ENCODE data around the gene IGDCC3. TPM values are rescaled to one million over a fixed set of nuclear protein-coding genes. Genes with fewer than 3 reads are reported as not detected.

Gene IGDCC3
- total RNA-seq, 1 donor from 2014 or later, result not detected

DNA sequence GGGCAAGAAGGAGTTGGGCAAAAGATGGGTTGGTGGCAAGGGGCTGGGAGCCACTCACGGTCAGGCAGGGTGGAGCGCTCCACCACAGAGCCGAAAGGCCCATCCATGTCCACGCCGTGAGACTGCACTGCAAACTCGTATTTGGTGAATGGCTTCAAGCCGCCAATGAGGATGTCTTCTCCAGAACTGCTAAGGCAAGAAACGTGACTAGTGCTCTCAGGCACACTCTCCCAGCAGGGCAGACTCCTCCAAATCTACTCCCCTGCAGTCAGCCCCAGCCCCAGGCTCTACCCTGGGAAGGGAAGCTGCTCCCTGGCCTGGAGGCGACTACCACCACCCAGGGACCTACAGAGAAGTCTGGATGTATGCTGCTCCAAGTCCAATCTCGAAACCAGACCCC, 11.4 kb upstream of the IGDCC3 start:
- intact Hi-C loops (cut with micrococcal nuclease), result loop anchor here (5.0 kb wide), 2 partner anchors 202 to 357 kb away; partner anchors contain the start of gene CLPX

DNA sequence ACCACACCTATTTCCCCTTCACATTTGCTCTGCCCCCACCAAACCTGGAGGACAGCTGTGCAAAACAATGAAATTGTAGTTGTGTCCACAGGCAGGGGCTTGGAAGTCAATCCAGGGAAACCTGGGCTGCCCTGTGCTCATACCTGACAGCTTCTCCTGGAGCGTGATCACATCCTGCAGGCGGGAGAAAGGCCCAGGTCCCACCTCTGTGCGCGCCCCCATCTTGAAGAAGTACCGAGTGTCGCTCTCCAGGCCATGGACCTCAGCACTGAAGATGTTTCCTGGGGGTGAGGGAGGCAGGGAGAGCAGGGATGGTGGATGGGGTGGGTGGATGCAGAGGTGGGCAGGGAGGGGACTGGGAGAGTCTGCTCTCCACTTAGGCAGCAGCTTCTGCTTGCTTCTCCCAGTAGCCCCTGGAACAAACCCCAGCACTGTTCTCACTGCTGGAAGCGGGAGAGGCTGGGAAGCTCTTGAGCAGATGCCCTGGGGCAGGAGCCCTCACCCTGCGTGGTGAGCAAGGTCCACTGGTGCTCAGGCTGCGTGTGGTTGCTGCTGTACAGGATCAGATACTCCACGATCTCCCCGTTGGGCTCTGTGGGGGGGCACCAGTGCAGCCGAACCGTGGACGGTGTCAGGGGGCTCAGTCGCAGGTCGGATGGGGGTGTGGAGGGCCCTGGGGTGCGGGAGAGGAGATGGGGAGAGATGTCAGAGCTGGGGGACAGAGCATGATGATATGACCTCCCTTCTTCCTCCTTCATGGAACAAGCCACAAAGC, 10.7 kb upstream of the IGDCC3 start:
- intact Hi-C loops (cut with micrococcal nuclease), result loop anchor here (5.0 kb wide), 2 partner anchors 201 to 356 kb away; partner anchors contain the start of gene CLPX

DNA sequence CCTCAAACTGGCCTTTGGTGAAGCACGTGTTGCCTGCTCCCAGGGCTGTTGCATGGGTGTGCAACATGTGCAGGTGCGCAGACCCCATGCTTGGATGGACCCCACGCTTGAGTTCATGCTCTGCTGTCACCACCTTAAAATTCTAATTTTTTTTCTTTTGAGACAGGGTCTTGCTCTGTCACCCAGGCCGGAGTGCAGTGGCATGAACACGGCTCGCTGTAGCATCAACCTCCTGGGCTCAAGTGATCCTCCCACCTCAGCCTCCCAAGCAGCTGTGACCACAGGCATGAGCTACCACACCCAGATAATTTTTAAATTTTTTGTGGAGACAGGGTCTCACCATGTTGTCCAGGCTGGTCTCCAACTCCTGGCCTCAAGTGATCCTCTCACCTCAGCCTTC, 9.1 kb upstream of the IGDCC3 start:
- intact Hi-C loops (cut with micrococcal nuclease), result loop anchor here (5.0 kb wide), 2 partner anchors 200 to 355 kb away; partner anchors contain the start of gene CLPX

DNA sequence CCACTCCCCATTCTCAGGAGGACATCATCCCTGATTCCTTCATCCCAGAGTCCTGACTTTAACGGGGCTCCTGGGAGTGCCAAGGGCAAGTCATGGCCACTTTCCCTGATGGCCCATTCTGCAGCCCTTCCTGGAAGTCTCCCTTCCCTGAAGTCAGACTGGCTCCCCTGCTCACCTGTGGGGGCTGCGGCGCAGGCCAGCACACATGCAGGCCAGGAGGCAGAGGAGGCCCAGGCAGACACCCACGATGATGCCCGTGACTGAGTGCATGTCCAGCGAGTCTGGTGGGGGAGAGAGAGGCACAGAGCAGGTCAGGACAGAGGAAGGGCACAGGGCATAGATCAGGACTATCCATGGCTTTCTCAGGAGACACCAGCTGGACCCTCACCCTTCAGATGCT, 8.6 kb upstream of the IGDCC3 start:
- intact Hi-C loops (cut with micrococcal nuclease), result loop anchor here (5.0 kb wide), 2 partner anchors 199 to 354 kb away; partner anchors contain the start of gene CLPX

DNA sequence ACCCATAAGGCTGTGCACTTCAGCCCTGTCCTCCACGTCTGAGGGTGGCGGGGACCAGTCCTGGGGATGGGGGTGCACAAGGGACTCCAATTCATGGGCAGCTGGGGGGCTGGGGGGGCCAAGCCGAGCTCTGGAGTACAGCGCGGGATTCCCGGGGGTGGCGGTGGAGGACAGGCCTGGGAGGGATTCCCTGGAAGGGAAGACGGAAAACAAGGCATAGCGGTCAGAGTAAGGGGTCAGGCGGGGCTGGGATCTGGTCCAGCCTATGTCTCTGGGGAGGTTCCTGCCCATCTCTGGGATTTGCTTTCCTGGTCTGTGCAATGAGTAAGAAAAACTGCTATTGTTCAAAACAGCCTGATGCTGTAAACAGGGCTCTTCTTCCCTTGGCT, 8.1 kb upstream of the IGDCC3 start:
- intact Hi-C loops (cut with micrococcal nuclease), result loop anchor here (1.0 to 5.0 kb wide), 3 partner anchors 68 to 354 kb away; partner anchors contain the start of gene CLPX

DNA sequence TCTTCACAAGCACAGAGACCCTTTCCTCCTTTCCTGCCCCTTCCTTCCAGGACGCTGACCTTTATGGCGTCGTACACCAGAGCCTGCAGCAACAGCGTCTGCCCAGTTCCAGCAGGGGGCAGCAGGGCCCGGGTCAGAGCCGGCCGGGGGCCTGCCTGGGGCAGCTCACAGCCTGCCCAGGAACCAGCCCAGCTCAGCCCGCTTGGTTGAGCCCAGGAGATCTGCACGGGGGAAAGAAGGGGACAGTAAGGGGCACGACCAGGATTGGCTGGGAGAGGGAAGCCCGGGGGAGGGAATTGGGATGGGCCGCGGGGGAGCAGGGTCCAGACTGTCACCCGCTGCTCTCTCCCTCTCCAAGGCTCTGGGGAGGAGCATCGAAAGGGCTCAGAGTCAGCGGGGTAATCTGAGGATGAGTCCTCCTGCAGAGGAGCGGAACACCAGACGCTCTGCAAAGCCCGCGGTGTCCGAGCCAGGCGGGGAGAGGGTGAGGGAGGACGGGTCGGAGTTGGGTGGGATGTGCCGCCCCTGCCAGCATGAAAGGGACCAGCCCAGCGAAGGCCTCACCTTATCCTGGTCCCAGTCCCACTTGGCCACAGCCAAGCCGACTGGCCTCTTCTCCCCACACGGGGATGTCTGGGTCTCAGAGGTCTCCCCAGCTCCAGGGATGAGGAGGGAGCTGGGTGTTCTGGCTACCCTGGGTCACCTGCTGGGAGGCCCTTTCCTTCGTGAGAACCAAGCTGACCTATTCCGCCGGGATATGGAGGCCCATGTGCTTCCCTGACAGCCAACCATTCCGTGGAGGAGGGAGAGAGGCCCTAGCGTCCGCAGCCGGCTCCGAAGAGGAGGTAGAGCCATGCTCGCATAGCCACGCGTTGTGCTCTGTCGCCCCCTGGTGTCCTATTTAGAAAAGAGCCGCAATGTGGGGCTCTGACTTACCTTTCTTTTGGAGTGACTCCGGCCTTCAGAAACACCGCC, 7.4 kb upstream of the IGDCC3 start:
- intact Hi-C loops (cut with micrococcal nuclease), result loop anchor here (1.0 to 5.0 kb wide), 3 partner anchors 67 to 353 kb away; partner anchors contain the start of gene CLPX

DNA sequence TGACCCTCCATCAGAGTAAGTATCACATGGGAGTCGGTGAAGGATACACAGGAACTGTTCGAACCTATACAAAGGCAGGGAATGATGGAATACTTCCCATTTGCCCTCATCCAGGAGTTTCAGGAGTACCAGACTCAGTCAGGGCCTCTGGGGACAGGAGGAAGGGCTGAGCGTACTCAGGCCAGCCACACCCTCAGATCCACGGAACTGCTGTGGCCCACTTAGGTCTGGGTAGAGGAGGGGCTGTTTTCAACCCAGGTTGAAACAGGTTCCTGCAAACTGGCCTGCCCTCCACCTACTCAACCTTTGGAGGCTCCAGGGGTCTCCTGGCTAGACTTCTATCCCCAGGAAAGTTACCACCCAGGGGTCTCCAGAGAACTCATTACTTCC, 6.7 kb upstream of the IGDCC3 start:
- intact Hi-C loops (cut with micrococcal nuclease), result no loop called here

DNA sequence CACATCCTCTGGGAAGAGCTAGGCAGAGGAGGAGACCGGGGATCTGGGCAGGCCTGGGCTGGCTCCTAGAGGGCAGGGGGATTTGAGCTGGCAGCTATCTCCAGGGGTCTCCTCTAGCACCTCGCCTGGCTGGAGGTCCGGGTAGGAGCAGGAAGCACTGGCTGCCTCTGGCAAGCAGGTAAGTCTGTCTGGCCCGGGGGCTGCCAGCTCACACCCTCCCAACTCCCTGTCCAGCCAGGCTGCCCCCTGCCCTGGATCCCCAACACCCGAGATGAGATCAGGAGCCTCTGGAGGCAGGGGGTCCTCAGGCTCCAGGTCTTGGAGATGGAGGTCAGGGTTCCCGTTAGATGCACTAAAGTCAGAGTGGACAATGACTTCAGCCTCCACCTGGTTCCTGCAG, 6.2 kb upstream of the IGDCC3 start:
- intact Hi-C loops (cut with micrococcal nuclease), result no loop called here

DNA sequence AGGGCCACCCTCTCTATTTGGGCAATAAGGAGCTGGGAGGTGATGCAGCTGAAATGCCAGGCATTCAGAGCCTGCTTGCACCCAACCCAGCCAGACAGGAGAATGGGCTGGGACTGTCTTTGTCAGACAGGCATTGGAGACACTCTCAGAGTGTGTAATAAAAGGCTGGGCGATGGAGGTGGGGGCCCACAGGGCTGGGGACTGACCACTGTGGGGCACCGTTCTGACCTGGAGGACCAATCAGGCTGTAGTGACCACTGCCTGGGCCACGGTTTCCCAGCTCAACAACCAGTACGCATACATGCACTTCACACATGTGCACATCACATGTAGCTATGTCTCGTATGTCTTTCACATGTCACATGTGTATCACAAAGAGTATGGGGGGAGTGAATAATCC, 5.7 kb upstream of the IGDCC3 start:
- intact Hi-C loops (cut with micrococcal nuclease), result no loop called here

DNA sequence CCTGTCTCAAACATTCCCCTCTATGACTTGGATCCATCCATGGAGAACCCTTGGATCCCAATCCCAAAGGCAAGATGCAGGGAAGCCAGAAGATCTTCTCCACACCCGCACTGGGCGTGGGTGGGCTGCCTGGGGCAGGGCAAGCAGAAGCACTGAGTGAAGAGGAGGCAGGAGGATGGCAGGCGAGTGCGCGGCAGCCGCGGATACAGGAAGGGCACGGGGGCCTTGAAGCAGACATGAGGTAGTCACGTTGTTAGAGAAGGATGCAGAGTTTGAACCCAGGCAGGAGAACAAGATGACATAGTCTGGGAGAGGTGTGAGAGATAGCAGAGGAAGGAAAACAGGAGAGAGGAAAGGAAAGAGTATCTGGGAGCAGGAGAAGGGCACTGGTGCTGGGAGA, 5.1 kb upstream of the IGDCC3 start:
- intact Hi-C loops (cut with micrococcal nuclease), result no loop called here

DNA sequence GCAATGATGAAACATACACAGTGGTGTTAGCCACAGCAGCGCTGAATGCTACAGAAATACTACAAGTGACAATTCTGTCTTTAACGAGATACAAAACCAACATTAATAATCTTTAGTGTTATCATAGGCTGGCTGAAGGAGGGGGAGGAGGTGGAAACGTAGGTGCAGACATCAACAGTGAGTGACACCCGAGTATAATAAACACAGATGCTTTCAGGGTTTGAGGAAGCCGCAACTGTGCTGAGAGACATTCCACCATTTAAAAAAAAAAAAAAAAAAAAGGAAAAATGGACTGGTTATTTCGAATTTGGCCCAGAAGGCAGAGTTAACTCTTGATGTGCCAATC, 4.3 kb upstream of the IGDCC3 start:
- intact Hi-C loops (cut with micrococcal nuclease), result no loop called here

DNA sequence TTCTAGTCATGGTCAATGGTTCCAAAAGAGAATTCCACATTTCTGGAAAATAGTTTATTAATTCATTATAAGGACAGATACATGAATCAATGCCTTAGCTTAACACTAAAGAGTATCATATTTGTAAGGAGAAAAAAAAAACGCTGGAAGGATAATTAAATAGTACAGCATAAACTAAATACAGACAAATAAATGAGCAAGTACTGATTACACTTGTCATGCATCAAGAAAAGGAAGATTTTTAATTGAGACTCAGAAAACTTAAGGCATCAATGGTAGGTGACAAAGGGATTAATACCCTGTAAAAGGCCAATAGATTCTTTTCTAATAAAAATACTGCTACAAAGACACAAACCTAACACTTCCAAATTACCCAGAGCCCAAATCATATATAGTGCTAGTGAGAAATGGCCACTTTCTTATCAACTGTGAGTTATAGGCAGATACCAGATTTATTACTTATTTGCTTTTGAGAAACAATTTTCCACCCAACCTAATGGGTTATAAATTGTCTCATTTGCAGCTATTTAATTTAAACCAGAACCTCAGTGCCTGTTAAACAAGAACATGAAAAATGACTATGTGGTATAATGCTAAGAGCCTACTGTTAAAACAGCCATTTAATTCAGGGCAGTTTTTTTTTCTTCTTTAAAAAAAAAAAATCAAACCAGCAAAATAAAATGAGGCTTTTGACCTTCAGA, 3.8 kb upstream of the IGDCC3 start:
- intact Hi-C loops (cut with micrococcal nuclease), result no loop called here

DNA sequence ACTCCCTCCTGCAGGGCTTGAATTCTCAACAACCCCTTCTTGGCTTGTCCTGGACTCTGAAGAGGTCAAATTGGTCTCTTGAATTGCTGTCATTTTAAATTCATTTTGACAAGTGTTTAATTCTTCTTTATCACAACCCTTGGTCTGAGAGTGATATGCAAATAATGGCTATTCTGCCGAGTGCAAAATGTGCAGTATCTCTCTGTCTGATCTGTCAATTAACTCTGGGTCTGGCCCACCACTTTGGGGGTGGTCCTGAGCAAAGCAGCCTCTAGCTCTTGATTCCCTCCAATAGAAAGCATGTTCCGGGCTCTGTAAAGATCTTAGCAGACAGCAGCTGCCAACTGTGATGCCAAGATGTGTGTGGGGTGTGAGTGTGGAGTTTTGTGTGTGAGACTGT, 2.2 kb upstream of the IGDCC3 start:
- intact Hi-C loops (cut with micrococcal nuclease), result no loop called here

DNA sequence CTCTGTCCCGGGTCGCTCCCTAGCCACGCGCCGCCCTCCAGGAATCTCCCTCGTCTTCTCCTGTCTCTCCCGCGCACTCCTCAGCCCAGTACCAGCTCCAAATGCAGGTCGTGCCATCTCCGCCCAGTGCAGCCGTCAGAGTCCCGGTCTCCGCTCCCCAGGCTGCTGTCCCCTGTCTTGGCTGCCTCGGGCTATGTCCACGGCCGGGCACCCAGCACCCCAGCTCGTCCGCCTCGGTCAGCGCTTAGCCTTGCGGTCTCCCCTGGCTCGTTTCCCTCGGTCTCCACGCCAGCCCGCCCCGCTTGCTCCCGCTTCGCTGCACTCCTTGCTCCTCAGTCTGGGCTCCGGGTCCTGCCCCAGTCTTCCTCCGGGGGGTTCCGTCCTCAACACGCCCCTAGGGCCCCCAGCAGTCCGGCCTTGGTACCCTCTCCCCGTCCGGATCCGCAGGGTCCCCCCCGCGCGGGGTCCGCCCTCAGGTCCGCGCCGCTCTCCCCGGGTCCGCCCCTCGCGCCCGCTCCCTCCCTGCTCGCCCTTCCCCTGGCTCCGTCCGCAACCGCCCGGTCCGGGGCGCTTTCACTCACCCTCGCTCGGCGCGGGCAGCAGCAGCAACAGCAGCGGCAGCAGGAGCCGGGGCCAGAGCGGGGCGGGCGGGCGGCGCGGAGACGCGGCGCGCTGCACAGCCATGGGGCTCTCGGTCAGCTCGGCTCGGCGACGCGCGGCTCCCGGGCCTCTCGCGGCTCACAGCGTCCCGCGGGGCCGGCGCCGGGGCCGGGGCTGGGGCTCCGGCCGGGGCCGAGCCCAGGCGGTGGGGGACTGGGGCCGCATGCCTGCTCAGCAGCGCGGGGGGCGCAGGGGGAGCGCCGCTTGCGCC, 462 bp downstream of the IGDCC3 start:
- intact Hi-C loops (cut with micrococcal nuclease), result no loop called here

DNA sequence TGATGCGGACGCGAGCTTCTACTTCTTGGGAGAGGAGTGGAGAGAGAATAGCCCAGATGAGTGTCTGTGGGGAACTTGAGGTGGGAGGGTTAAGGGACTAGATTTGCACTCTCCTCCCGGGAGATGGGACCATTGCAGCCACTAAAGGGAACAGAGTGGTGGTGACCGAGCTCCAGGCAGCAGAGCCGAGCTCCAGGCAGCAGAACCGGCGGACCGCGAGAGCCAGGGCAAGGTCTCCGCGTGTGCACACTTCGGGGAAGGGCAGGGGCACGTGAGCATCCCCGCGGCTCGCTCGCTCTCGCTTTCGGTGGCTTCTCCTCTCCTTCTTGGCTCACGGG, 1.1 kb downstream of the IGDCC3 start:
- intact Hi-C loops (cut with micrococcal nuclease), result no loop called here

DNA sequence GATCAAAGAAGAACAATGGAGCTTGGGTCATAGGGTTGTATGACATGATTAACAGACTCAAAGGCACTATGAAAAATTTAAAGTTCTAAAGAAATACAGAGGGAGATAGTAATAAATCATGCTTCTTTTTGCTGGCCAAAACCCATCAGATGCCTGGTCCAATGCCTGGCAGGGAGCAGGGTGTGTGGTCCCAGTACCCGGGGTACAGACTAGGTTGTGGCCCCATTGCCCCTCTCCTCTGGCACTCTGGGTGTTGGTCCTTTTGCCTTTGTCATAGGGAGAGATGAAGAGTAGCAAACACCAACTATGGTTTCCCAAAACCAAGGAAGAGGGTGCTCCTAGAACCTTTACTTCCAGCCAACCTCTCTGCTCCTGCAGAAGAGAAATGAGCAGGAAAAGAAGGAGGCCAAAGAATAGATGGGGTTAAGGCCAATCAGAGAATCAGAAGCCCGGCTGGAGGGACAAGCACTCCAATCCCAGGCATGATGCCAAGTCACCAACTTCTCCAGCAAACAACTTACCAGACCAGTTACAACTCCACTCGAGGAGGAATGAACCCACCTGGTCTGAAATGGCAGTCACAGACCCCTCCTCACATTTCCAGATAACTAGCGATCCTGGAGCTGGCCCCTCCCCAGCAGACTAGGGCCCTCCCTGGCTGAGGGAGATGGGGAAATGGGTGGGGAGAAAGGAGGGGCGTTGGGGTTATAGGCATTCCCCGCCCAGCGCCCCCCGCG, 1.8 kb downstream of the IGDCC3 start:
- intact Hi-C loops (cut with micrococcal nuclease), result no loop called here

DNA sequence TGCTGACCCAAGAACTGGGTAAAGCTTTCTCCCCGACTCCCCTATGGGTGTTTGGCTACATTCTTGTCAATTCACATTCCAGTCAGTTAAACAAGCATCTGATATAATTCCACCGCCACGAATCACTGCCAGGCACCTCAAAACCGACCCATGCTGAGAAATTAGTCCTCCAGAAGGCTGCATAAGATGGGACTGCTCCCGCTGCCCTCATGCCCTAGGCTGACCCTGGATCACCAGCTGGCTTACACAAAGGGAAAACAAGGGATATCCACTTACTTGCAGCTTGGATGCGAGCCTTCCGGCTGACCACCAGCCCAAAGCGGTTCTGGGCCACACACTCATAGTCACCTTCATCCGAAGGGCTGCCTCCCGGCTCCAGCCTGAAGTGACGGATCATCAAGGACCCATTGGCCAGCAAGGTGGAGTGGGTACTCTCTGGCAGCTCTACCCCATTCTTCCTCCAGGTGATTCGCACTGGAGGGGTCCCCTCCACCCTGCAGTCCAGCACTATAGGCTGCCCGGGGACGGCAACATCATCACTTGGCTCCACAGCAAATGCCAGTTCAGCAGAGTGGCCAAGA, 2.9 kb downstream of the IGDCC3 start:
- intact Hi-C loops (cut with micrococcal nuclease), result no loop called here

DNA sequence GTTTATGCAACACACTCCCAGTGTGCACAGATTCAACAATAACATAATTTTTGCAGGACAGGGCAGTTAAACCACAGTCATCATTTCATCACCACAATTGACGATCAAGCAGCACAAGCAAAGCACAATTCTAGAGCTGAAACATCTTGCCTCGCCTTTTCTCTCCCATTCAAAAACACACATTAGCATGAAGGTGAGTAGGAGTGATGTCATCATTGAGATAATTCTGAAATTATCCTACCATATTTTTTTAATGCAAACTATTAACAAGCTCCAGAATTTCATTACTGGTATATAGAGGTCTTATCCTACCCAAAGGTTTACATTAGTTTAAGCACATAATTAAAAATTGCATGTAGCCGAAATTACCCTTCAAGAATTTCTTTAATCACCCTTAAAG, 3.5 kb downstream of the IGDCC3 start:
- intact Hi-C loops (cut with micrococcal nuclease), result no loop called here

DNA sequence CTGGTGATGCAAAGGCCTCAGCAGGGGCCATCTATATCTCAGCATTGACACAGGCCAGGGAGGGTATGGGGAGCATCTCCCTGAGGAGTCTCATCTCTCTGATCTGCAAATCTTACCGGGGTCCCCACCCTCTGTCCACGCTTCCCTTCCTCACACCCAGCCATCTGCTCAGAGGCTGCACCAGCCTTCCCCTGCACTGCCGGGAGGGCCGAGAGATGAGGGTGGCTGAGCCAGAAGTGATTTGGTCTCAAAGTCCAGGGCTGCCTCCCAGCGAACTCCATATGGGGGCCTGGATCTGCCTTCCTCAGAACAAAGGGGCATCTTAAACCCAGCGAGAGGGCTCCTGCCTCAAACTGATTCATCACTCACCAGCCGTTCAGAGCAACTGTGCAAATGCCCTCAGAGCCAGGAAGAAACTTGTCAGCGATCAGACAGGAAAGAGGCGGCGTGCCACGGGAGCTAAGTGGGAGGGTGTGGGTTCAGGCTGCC, 4.6 kb downstream of the IGDCC3 start:
- intact Hi-C loops (cut with micrococcal nuclease), result no loop called here

DNA sequence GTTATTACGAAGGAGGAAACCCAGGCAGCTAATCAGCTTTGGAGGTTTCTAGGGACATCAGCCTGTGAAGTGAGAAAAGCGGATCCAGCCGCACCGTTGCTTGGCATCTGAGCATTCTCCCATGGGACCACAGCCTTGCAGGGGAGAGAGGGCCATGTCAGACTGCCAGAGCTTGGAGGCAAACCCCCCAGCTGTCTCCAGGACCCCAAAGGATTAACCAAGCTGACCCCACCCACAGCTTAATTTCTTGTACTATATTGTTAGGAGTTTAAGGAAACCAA, 5.1 kb downstream of the IGDCC3 start:
- intact Hi-C loops (cut with micrococcal nuclease), result no loop called here

All from T-helper 2 cell treated with Interferon-gamma antibody and Interleukin-4, amounts not matched to agents 100 ng/mL and 5 ng/mL, for 36 hours (primary cell).